GM10248 (cell line): Measurements from ENCODE around the gene TTC33.

Source experiments
- CTCF ChIA-PET: fragments of 300-600 bp; sonication (Branson Sonifier 250); formaldehyde crosslinking; extraction: SDS; loops from one replicate; lab custom pipeline; 2021; ENCODE audit warnings: antibody characterized with exemption; lab: Yijun Ruan, JAX
- POLR2A ChIA-PET: fragments of 350-650 bp; sonication (Branson Sonifier 250); formaldehyde crosslinking; extraction: SDS; loops from one replicate; lab custom pipeline; 2020; ENCODE audit warnings: antibody characterized with exemption; lab: Yijun Ruan, JAX
- DNase-seq: peaks from one replicate; pipeline ENCODE4 v3.0.0; 2012; ENCODE audit errors: extremely low spot score
- TF ChIP-seq, protein P1 (sequence below): IDR thresholded peaks from 2 replicates; pipeline ENCODE4 v1.5.1; 2012; ENCODE audit warnings: mild to moderate bottlenecking, low read depth; ENCODE audit errors: extremely low read depth, missing control alignments, control extremely low read depth

The TTC33 gene

DNA sequence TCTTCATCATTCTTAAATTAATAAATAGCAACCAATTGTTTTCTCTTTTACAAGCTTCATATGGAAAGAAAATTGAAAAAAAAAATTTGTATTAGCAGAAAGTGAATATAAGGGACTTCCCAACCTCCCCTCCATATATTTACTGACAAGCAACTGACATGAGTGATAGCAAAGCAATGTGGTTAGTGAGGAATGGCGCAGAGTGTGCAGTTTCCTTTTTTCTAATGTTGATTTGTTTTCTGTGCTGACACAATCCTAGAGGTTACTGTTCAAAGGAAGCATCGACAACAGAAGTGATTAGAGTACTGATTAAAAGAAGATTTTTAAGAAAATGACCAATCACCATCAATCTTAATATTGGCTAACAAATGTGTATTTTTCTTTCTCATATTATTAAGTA, 77.7 kb downstream of the TTC33 start:
- POLR2A ChIA-PET, result no interaction called here
- CTCF ChIA-PET, result interaction anchor here (1.0 kb wide), 1 partner anchor 8 kb away, joined by 3 read pairs; no protein-coding TSS in a partner anchor
- TF ChIP-seq, protein P1, sequence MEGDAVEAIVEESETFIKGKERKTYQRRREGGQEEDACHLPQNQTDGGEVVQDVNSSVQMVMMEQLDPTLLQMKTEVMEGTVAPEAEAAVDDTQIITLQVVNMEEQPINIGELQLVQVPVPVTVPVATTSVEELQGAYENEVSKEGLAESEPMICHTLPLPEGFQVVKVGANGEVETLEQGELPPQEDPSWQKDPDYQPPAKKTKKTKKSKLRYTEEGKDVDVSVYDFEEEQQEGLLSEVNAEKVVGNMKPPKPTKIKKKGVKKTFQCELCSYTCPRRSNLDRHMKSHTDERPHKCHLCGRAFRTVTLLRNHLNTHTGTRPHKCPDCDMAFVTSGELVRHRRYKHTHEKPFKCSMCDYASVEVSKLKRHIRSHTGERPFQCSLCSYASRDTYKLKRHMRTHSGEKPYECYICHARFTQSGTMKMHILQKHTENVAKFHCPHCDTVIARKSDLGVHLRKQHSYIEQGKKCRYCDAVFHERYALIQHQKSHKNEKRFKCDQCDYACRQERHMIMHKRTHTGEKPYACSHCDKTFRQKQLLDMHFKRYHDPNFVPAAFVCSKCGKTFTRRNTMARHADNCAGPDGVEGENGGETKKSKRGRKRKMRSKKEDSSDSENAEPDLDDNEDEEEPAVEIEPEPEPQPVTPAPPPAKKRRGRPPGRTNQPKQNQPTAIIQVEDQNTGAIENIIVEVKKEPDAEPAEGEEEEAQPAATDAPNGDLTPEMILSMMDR, result no peak
- no peak for DNase-seq

DNA sequence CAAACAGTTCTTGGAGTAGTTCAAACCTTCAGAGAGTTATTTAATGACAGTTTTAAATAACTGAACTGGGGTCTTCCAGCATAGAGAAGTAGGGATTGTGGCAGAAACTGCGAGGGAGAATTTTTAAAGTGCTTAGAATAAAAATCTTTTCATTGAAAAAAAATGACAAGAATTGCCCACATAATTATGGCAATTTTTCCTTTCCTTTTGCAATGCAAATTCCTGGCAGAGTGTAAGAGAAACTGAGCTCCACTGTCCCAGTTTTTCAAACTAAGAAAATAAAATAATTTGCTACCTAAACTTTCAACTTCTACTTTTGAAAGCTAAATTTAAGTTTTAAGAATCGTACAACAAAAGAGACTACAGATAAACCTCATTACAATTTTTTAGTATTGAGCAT, 78.3 kb downstream of the TTC33 start:
- ChIA-PET CTCF (interaction anchor here (1.0 to 1.5 kb wide), 3 partner anchors 9 to 728 kb away, joined by 3 to 4 read pairs (median 3); no protein-coding TSS in a partner anchor), POLR2A (no interaction called here)
- DNase-seq, result no peak
- TF ChIP-seq, protein P1, result no peak

DNA sequence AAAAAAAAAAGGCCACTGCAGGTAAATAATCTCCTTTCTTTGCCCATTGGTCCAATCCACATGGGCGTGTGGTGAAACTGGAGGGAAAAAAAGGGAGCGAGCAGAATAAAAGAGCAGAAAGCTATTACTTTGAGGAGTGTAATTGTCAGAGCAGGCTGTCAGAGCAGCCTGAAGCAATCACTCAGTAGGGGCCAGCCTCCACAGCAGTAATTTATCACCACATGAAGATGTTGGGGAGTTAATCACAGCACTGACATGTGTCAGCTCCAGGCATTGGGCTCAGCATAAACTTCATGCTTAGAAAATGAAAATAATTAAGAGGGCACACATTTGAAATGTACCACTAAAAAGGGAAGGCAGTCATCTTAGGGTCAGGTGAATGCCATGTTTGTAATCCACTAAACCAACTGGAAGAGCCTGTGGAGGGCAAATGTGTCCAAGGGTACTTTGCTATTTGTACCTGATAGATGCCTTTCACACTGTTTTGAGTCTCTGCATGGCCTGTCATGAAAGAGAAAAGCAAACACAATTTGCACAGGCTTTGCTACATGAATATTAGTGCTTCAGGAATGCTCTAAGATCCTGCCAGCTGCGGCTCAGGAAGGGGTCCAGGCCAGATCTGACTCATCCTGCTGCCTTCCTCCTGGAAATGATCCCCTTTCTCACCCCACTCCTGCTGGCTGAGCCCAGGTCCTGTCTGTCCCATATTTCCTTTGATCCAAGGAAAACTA, 79.0 kb downstream of the TTC33 start:
- POLR2A ChIA-PET, result no interaction called here
- CTCF ChIA-PET, result interaction anchor here (1.0 to 1.5 kb wide), 4 partner anchors 9 to 728 kb away, joined by 3 to 4 read pairs (median 4); no protein-coding TSS in a partner anchor
- TF ChIP-seq, protein P1, result no peak
- DNase-seq, result no peak

DNA sequence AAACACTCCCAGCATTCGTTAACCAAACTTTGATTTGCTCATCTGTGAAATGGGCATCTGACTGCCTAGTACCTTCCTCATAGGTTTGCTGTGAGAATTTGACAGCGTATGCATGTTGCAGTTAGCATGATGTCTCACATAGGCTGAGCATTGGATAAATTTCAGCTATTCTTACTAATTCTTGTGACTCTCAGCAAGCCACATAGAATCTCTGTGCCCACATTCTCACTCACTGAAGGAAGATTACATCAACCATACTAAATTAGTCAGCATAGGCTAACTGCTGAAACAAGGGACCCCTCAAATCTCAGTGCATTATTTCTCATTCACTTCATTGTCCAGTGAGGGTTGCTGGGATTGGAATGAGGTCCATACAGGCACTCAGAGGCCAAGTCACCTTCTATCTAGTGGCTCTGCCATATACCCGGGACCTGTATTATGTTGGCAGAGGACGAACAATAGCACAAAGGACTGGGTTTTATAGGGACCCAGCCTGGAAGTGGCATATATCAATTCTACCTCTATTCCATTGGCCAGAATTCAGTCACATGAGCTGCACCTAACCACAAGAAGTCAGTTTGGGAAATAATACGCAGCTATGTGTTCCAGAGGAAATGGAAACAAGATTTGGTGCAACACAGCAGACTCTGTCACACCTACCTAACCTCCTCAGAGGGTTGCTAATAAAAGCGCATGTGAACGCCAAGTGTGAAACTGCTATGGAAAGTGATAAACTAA, 80.2 kb downstream of the TTC33 start:
- no peak for DNase-seq
- ChIA-PET CTCF (interaction anchor here (1.4 kb wide), 1 partner anchor 10 kb away, joined by 4 read pairs; no protein-coding TSS in a partner anchor), POLR2A (no interaction called here)
- TF ChIP-seq, protein P1, result no peak

DNA sequence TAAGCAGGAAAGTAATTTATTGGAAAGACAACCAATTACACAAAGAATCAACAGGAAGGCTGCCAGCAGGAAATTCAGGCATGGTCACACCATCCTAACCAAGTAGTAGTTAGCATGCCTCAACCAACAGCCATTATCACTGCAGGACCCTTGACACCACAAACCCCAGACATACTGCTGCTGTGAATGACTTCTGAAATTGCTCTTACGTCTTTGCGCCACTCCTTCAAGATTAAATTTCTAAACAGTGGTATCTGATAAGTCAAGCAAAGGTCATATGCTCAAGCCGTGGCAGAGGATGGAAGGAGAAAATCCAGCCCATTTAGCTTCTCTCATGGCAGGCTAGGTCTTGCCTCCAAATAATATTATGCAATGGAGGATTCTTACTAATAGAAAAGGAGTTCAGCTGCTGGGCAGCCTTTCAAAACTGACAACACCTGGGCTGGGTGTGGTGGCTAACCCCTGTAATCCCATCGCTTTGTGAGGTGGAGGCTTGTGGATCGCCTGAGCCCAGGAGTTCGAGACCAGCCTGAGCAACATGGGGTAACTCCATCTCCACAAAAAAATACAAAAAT, 81.0 kb downstream of the TTC33 start:
- CTCF ChIA-PET, result no interaction called here
- no peak for DNase-seq

DNA sequence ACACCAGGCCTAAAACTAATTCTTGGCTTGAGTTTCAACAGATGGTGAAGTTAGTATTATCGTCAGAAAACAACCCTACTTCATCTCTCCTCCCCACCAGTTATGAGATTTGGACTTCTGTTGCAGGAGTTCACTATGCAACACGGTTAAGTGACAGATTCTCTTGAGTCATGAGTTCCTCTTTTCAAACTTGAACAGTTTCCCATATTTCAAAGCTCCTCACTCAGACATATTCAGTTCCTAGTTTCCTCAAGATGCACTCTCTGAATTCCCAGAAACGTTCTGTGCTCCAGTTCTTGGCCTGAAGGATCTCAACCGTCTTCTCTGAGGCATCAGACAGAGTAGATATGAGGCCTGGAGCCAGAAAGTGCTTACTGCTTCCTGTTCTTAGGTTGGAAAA, 83.3 kb downstream of the TTC33 start:
- no peak for DNase-seq
- ChIA-PET CTCF (interaction anchor here (1.1 kb wide), 1 partner anchor 18 kb away, joined by 3 read pairs; no protein-coding TSS in a partner anchor), POLR2A (no interaction called here)
- TF ChIP-seq, protein P1, result no peak

More for the DNA sequence above, 81.0 kb downstream of the TTC33 start:
- POLR2A ChIA-PET, result no interaction called here
- TF ChIP-seq, protein P1, result no peak
